HG02981 (cell line): ENCODE results near the gene PRELID3B.

ENCODE experiments used
- ATAC-seq: cut with Tn5 transposase; IDR thresholded peaks from one replicate; pipeline ENCODE4 v1.9.1; 2021; ENCODE audit warnings: mild to moderate bottlenecking, moderate library complexity; ENCODE audit not compliant: unreplicated experiment

Gene PRELID3B

GRCh38 chr20:59042151-59042795, at the start of gene PRELID3B:
Gene PRELID3B (minus strand): TSS chr20:59042786. CDS start chr20:59042730, 56 bp downstream.
- peak; percentile 22 for ATAC-seq

GRCh38 chr20:59087829-59088433, 45.3 kb upstream of the PRELID3B start:
- ATAC-seq, result no peak

- ATAC-seq, result no peak
Measured at GRCh38 chr20:59086923-59087322, 44.3 kb upstream of the PRELID3B start.

DNA sequence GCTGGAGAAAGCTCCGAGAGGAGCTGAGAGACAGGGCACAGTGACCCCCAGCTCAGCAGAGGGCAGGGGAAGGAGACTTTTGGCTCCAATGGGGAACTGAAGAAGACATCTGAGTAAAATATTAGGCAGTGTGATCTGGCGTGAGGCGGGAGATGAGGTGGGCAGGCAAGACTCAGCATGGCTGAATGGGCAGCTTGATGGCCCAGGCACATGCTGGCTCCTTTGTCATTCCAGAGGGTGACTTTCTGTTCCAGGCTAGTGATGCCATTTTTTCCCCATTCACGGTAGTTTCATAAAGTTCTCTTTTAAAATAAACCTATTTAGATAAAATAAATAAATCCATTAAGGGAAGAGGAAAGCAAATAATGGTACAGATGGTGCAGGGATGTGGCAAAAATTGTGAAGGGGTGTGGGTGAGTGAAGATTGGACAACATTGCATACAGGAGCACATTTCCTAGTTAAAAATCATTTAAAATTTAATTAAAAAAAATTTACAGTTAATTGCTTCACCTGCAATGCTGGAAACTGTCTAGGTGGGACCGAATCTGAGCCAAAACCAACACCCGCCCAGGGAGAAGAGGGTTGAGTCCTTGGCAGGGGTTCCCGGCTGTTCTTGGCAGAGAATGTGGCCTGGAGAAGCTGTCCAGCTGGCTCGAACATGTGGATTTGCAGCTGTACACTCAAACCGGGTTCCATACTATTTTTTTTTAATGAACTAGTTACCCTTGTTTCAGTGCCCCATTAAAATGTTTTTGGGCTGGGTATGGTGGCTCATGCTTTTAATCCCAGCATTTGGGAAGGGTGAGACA, 41.7 kb upstream of the PRELID3B start:
- ATAC-seq, result no peak

- no peak for ATAC-seq
Measured at GRCh38 chr20:59082981-59083380, 40.4 kb upstream of the PRELID3B start.

- no peak for ATAC-seq
Measured at GRCh38 chr20:59082077-59082740, 39.6 kb upstream of the PRELID3B start.

DNA sequence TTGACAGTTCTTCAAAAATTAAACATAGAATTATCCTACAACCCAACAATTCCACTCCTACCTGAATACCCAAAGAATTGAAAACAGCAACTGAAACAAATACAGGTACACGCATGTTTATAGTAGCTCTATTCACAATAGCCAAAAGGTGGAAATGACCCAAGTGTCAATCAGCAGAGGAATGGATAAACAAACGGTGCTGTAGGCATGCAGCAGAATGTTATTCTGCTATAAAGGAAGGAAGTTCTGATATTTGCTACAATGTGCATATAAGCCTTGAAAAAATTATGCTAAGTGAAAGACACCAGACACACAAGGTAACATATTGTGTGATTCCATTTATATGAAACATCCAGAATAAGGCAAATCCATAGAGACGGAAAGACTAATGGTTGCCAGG, 38.5 kb upstream of the PRELID3B start:
- no peak for ATAC-seq

GRCh38 chr20:59078231-59078630, 35.6 kb upstream of the PRELID3B start:
- no peak for ATAC-seq

- ATAC-seq, result no peak
Measured at GRCh38 chr20:59077705-59078104, 35.1 kb upstream of the PRELID3B start.

GRCh38 chr20:59075934-59076508, 33.4 kb upstream of the PRELID3B start:
- no peak for ATAC-seq

- no peak for ATAC-seq
Measured at GRCh38 chr20:59074456-59074855, 31.9 kb upstream of the PRELID3B start.

- no peak for ATAC-seq
Measured at GRCh38 chr20:59073582-59073981, 31.0 kb upstream of the PRELID3B start.

GRCh38 chr20:59071216-59071615, 28.6 kb upstream of the PRELID3B start:
- ATAC-seq, result no peak

DNA sequence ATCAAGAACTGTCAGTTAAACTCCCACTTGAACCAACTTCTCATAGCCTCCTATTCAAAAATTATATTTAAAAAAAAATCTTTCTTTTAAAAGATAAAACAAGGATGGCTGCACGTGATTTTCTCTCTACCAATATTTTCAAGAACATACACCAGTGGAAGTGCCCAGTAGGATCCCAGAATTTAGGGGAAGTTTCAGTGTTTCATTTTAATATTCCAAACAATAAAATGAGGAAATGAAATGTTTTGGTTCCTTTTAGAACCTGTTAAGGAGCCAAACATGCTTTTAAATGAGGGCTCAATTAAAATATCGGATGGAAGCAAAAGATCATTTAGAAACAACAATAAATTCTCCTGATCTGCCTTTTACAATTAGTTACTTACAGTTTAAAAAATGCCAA, 26.4 kb upstream of the PRELID3B start:
- ATAC-seq, result no peak

DNA sequence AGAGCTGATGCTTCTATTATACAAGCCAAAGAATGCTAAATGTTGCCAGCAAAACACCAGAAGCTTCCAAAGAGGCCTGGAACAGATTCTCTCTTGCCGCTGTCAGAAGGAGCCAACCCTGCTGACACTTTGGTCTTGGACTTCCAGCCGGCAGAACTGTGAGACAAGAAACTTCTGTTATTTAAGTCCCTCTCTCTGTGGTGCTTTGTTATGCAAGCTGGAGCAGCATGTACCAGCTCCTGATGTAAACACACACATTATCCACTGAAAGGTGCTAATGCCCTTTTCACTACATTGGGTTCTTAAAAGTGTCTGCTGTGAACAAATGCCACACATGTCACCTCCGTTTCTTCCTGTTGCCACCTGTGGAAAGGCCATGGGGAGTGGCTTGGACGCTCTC, 25.9 kb upstream of the PRELID3B start:
- no peak for ATAC-seq

- no peak for ATAC-seq
Measured at GRCh38 chr20:59064214-59064722, 21.7 kb upstream of the PRELID3B start.

GRCh38 chr20:59063358-59064213, 21.0 kb upstream of the PRELID3B start:
- no peak for ATAC-seq

- no peak for ATAC-seq
Measured at GRCh38 chr20:59062081-59062480, 19.5 kb upstream of the PRELID3B start.

DNA sequence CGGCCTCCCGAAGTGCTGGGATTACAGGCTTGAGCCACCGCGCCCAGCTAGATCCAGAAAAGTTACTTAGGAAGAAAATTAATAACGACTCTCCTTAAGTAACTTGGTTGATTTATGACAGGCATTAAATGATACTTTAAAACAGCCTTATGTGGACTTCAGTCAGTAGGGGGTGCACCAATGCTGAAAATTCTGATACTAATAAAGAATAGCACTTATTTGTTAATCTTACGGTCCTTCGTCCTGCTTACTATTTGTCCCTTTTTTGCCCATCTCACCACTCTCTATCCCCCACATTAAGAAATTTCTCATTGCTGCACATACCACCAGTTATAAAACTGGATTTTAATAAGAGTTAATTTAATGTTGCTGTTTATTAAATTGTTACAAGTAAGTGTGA, 12.7 kb upstream of the PRELID3B start:
- no peak for ATAC-seq

- ATAC-seq, result no peak
Measured at GRCh38 chr20:59051666-59052185, 9.1 kb upstream of the PRELID3B start.
